ENCODE results near the gene ERP27.

The ERP27 gene

GRCh38 chr12:14982562-14982961 lies 44.2 kb upstream of the ERP27 start:
- Histone ChIP-seq H3K36me3 (no peaks in the 10 kb centered on the region), H3K27me3 (no peaks in the 10 kb centered on the region), H3K4me3 (ENCODE audit: low read depth, low read length) (no peak overlapping the region), H3K4me1 (no peaks in the 10 kb centered on the region), H3K9me3 (no peaks in the 10 kb centered on the region; the same call in 1 of the 2 replicates)
- DNase-seq: no peak
- no peak for TF ChIP-seq CTCF (IDR thresholded peaks at IDR 0.05; ENCODE audit: low read depth, low read length)

GRCh38 chr12:14981049-14981448 lies 42.7 kb upstream of the ERP27 start:
- no peaks in the 10 kb centered on the region for H3K27me3 ChIP-seq
- no peak for TF ChIP-seq CTCF (IDR thresholded peaks at IDR 0.05; ENCODE audit: low read depth, low read length)
- no peaks in the 10 kb centered on the region for H3K4me1 ChIP-seq
- no peak overlapping the region for H3K4me3 ChIP-seq (ENCODE audit: low read depth, low read length)
- no peaks in the 10 kb centered on the region; the same call in 1 of the 2 replicates for H3K9me3 ChIP-seq
- no peaks in the 10 kb centered on the region for H3K36me3 ChIP-seq
- no peak for DNase-seq

- TF ChIP-seq CTCF (IDR thresholded peaks at IDR 0.05; ENCODE audit: low read depth, low read length): no peak
- Histone ChIP-seq H3K9me3 (no peaks in the 10 kb centered on the region; the same call in 1 of the 2 replicates), H3K27me3 (no peaks in the 10 kb centered on the region), H3K4me1 (no peaks in the 10 kb centered on the region), H3K36me3 (no peaks in the 10 kb centered on the region), H3K4me3 (ENCODE audit: low read depth, low read length) (no peak overlapping the region)
- no peak for DNase-seq
Measured at GRCh38 chr12:14979468-14979867, 41.1 kb upstream of the ERP27 start.

- no peak for TF ChIP-seq CTCF (IDR thresholded peaks at IDR 0.05; ENCODE audit: low read depth, low read length)
- no peak for DNase-seq
- no peak overlapping the region for H3K4me3 ChIP-seq (ENCODE audit: low read depth, low read length)
- H3K4me1 ChIP-seq: no peaks in the 10 kb centered on the region
- no peaks in the 10 kb centered on the region for H3K9me3 ChIP-seq
- H3K36me3 ChIP-seq: no peaks in the 10 kb centered on the region
- no peaks in the 10 kb centered on the region for H3K27me3 ChIP-seq
Measured at GRCh38 chr12:14976658-14977057, 38.3 kb upstream of the ERP27 start.

GRCh38 chr12:14975457-14975856 lies 37.1 kb upstream of the ERP27 start:
- DNase-seq: no peak
- no peaks in the 10 kb centered on the region for H3K36me3 ChIP-seq
- no peaks in the 10 kb centered on the region for H3K4me1 ChIP-seq
- H3K27me3 ChIP-seq: no peaks in the 10 kb centered on the region
- no peak overlapping the region for H3K4me3 ChIP-seq (ENCODE audit: low read depth, low read length)
- H3K9me3 ChIP-seq: no peaks in the 10 kb centered on the region
- TF ChIP-seq CTCF (IDR thresholded peaks at IDR 0.05; ENCODE audit: low read depth, low read length): no peak

- Histone ChIP-seq H3K4me3 (ENCODE audit: low read depth, low read length) (no peak overlapping the region), H3K36me3 (no peaks in the 10 kb centered on the region), H3K27me3 (no peaks in the 10 kb centered on the region), H3K9me3 (no peaks in the 10 kb centered on the region), H3K4me1 (no peaks in the 10 kb centered on the region)
- no peak for TF ChIP-seq CTCF (IDR thresholded peaks at IDR 0.05; ENCODE audit: low read depth, low read length)
- no peak for DNase-seq
Measured at GRCh38 chr12:14974633-14975032, 36.3 kb upstream of the ERP27 start.

Measured in BE2C (cell line).